T-cell (primary cell): ENCODE data around the gene FRMD6. TPM values are rescaled to one million over a fixed set of nuclear protein-coding genes. Genes with fewer than 3 reads are reported as not detected.

Source experiments
- ATAC-seq, 4 experiments: fragments of 200-7000 bp in 3 of 4; fragments of 150-1000 bp in 1 of 4; cut with Tn5 transposase; replicated peaks in 1 of 4; 1 replicate in 3 of 4; 2 replicates in 1 of 4; pipeline ENCODE4 v1.10.0; 2021; ENCODE audit warnings: moderate library complexity in 3 of 4, mild to moderate bottlenecking in 2 of 4, moderate number of reproducible peaks in 1 of 4
- CTCF ChIA-PET, 2 donors: fragments of 300-600 bp; sonication (Branson Sonifier 250); formaldehyde crosslinking; loops; one replicate each; lab custom pipeline; 2022; ENCODE audit warnings: antibody characterized with exemption in 2 of 2; lab: Charles Lee
- POLR2A ChIA-PET, 2 donors: fragments of 300-600 bp; sonication (Branson Sonifier 250); formaldehyde crosslinking; loops; one replicate each; lab custom pipeline; 2022; ENCODE audit warnings: antibody characterized with exemption in 2 of 2; lab: Charles Lee
- DNase-seq, 35 experiments: peaks; one replicate each; pipeline versions ENCODE4 v3.0.0 to v3.0.0-alpha.2; 2013 to 2023
- H3K27ac ChIP-seq: one replicate; pipeline ENCODE4 v1.5.1; 2013; ENCODE audit warnings: low read length
- H3K27me3 ChIP-seq, 2 experiments: replicated peaks in 1 of 2; 1 replicate in 1 of 2; 2 replicates in 1 of 2; pipeline versions ENCODE4 v1.6.1 to v1.7.0; 2013; ENCODE audit warnings: low read length in 1 of 2, mixed read lengths in 1 of 2; ENCODE audit not compliant: control insufficient read depth in 2 of 2, insufficient read depth in 2 of 2; ENCODE audit errors: extremely low read depth in 1 of 2
- H3K36me3 ChIP-seq, 2 donors: 1 replicate in 1 of 2; 2 replicates in 1 of 2; pipeline versions ENCODE4 v1.6.1 to v1.7.0; 2013; ENCODE audit warnings: low read length in 1 of 2; ENCODE audit not compliant: control insufficient read depth in 2 of 2, insufficient read depth in 1 of 2; ENCODE audit errors: extremely low read depth in 1 of 2
- H3K4me1 ChIP-seq, 2 experiments: 1 replicate in 1 of 2; 2 replicates in 1 of 2; pipeline versions ENCODE4 v1.6.1 to v1.7.0; 2013; ENCODE audit warnings: low read length in 2 of 2, mixed read lengths in 1 of 2; ENCODE audit not compliant: insufficient read depth in 2 of 2, control insufficient read depth in 1 of 2; ENCODE audit errors: extremely low read depth in 1 of 2
- H3K4me3 ChIP-seq, 2 donors: 1 replicate in 1 of 2; 2 replicates in 1 of 2; pipeline versions ENCODE4 v1.5.1 to v1.7.0; 2013; ENCODE audit warnings: mild to moderate bottlenecking in 2 of 2, low read length in 1 of 2, moderate library complexity in 1 of 2; ENCODE audit not compliant: control insufficient read depth in 1 of 2; ENCODE audit errors: extremely low read depth in 1 of 2
- H3K9me3 ChIP-seq: 2 replicates; pipeline ENCODE4 v1.7.0; 2013
- H3K27ac Mint-ChIP-seq, 2 donors: one replicate each; pipeline ENCODE4 v1.8.0; 2020 to 2021; ENCODE audit warnings: mild to moderate bottlenecking in 2 of 2, mixed read lengths in 2 of 2
- H3K27me3 Mint-ChIP-seq, 2 donors: one replicate each; pipeline ENCODE4 v1.8.0; 2021 to 2022; ENCODE audit warnings: mixed read lengths in 2 of 2
- H3K36me3 Mint-ChIP-seq: one replicate; pipeline ENCODE4 v1.8.0; 2021; ENCODE audit warnings: mixed read lengths
- H3K4me1 Mint-ChIP-seq, 3 donors: one replicate each; pipeline ENCODE4 v1.8.0; 2020 to 2022; ENCODE audit warnings: mixed read lengths in 3 of 3, mild to moderate bottlenecking in 1 of 3
- H3K4me3 Mint-ChIP-seq, 3 donors: one replicate each; pipeline ENCODE4 v1.8.0; 2020 to 2022; ENCODE audit warnings: mild to moderate bottlenecking in 3 of 3, mixed read lengths in 3 of 3, moderate library complexity in 3 of 3
- H3K9me3 Mint-ChIP-seq, 3 donors: one replicate each; pipeline ENCODE4 v1.8.0; 2020 to 2022; ENCODE audit warnings: mixed read lengths in 3 of 3
- WGBS: methylation state at CpG from one replicate; pipeline ENCODE4 v1.1.5; 2013; ENCODE audit warnings: missing lambda C conversion rate; ENCODE audit not compliant: insufficient coverage; 5-methylcytosine and 5-hydroxymethylcytosine counted together
- total RNA-seq, 35 experiments: library from RNA in 6 of 35; stranded (reverse) in 6 of 35; fragments of 120-200 nt in 1 of 35; gene quantifications; one replicate each; pipeline versions ENCODE4 v1.2.1 to v1.2.4 and lab custom pipeline; 2013 to 2026

Gene FRMD6
- total RNA-seq (1 to 10 TPM in 4 of 5 donors, under 1 TPM in 1; 0.86 to 1.9 (median 1.5) TPM), total RNA-seq (lab: John Stamatoyannopoulos, UW) (0.61 to 10.3 (median 4.1) reads per million in 29 experiments)
- total RNA-seq (2013) = 1.6 TPM

- peaks cover 0 to 15% of the 10 kb centered on the region in 2 experiments for H3K27me3 ChIP-seq
- peak within 1 kb of the TSS; percentile 84 to 98 for H3K4me3 ChIP-seq
- under 1% methylated on average over 63 of the region's 86 CpGs for WGBS
- Mint-ChIP-seq H3K4me3 (peak within 1 kb of the TSS; percentile 79 to 81 (median 80)), H3K27ac (peak within 1 kb of the TSS in 1 of 2 donors; percentile 68), H3K27me3 (peaks cover 3 to 20% of the 10 kb centered on the region in 2 donors), H3K4me1 (peaks cover 12 to 24% (median 21%) of the 10 kb centered on the region in 3 donors), H3K9me3 (no peaks in the 10 kb centered on the region), H3K36me3 (no peaks in the 10 kb centered on the region)
- POLR2A ChIA-PET = interaction anchor here in 1 of 2 donors (0.6 kb wide), 2 partner anchors 59 to 99 kb away, joined by 3 to 6 read pairs; no protein-coding TSS in a partner anchor
- H3K4me1 ChIP-seq = peaks cover 16 to 19% of the 10 kb centered on the region in 2 experiments
- peak; percentile 53 to 87 (median 71) for DNase-seq
- ATAC-seq = peak; percentile 79 to 87 (median 84)
- CTCF ChIA-PET = interaction anchor here (0.6 to 0.7 kb wide), 8 partner anchors 8 to 547 kb away, joined by 3 to 8 read pairs (median 4); no protein-coding TSS in a partner anchor
- H3K9me3 ChIP-seq = no peaks in the 10 kb centered on the region
- peak within 1 kb of the TSS; percentile 67 for H3K27ac ChIP-seq
- no peaks in the 10 kb centered on the region for H3K36me3 ChIP-seq
Measured at GRCh38 chr14:51651388-51652167, at the start of gene FRMD6. TSS of gene FRMD6 (plus strand) at chr14:51651910. CDS start at chr14:51689837, 37,927 bp downstream.

- H3K27me3 Mint-ChIP-seq = peaks cover 17 to 33% of the 10 kb centered on the region in 2 donors
- no peak overlapping the region for H3K4me3 Mint-ChIP-seq
- H3K27ac Mint-ChIP-seq = no peak overlapping the region
- Histone ChIP-seq H3K27me3 (peaks cover 0 to 9% of the 10 kb centered on the region in 2 experiments), H3K36me3 (no peaks in the 10 kb centered on the region), H3K4me3 (no peak overlapping the region), H3K27ac (no peak overlapping the region), H3K4me1 (no peaks in the 10 kb centered on the region), H3K9me3 (no peaks in the 10 kb centered on the region)
- no peaks in the 10 kb centered on the region for H3K36me3 Mint-ChIP-seq
- H3K9me3 Mint-ChIP-seq = no peaks in the 10 kb centered on the region
- ATAC-seq (no peak), DNase-seq (no peak)
- ChIA-PET POLR2A (interaction anchor here in 1 of 2 donors (0.6 kb wide), 1 partner anchor 25 kb away, joined by 3 read pairs; no protein-coding TSS in a partner anchor), CTCF (interaction anchor here in 1 of 2 donors (0.6 kb wide), 1 partner anchor 1005 kb away, joined by 5 read pairs; no protein-coding TSS in a partner anchor)
- H3K4me1 Mint-ChIP-seq = no peaks in the 10 kb centered on the region
Measured at GRCh38 chr14:51602310-51602709, 49.4 kb upstream of the FRMD6 start.

GRCh38 chr14:51603495-51603894, 48.2 kb upstream of the FRMD6 start:
- H3K36me3 Mint-ChIP-seq = no peaks in the 10 kb centered on the region
- WGBS = no CpG with 5 or more reads among the region's 3 CpGs
- H3K9me3 Mint-ChIP-seq = no peaks in the 10 kb centered on the region
- peaks cover 0 to 13% of the 10 kb centered on the region in 2 experiments for H3K27me3 ChIP-seq
- no peak for ATAC-seq
- no peak overlapping the region for H3K27ac Mint-ChIP-seq
- no peak overlapping the region for H3K4me3 ChIP-seq
- H3K4me3 Mint-ChIP-seq = no peak overlapping the region
- DNase-seq = no peak
- H3K9me3 ChIP-seq = no peaks in the 10 kb centered on the region
- peaks cover 17 to 37% of the 10 kb centered on the region in 2 donors for H3K27me3 Mint-ChIP-seq
- H3K4me1 Mint-ChIP-seq = no peaks in the 10 kb centered on the region
- H3K36me3 ChIP-seq = no peaks in the 10 kb centered on the region
- H3K4me1 ChIP-seq = no peaks in the 10 kb centered on the region
- POLR2A ChIA-PET = no interaction called here
- CTCF ChIA-PET = no interaction called here
- no peak overlapping the region for H3K27ac ChIP-seq

- Mint-ChIP-seq H3K4me1 (no peaks in the 10 kb centered on the region), H3K27me3 (peaks cover 17 to 39% of the 10 kb centered on the region in 2 donors), H3K9me3 (no peaks in the 10 kb centered on the region), H3K36me3 (no peaks in the 10 kb centered on the region), H3K27ac (no peak overlapping the region), H3K4me3 (no peak overlapping the region)
- no peak for DNase-seq
- Histone ChIP-seq H3K4me1 (no peaks in the 10 kb centered on the region), H3K27me3 (peaks cover 0 to 13% of the 10 kb centered on the region in 2 experiments), H3K9me3 (no peaks in the 10 kb centered on the region), H3K27ac (no peak overlapping the region), H3K36me3 (no peaks in the 10 kb centered on the region), H3K4me3 (no peak overlapping the region)
- ChIA-PET CTCF (no interaction called here), POLR2A (no interaction called here)
- no peak for ATAC-seq
- no CpG with 5 or more reads among the region's 4 CpGs for WGBS
Measured at GRCh38 chr14:51604073-51604472, 47.6 kb upstream of the FRMD6 start.

- POLR2A ChIA-PET = no interaction called here
Measured at GRCh38 chr14:51605575-51605974, 46.1 kb upstream of the FRMD6 start.

GRCh38 chr14:51607711-51608110, 44.0 kb upstream of the FRMD6 start:
- POLR2A ChIA-PET = no interaction called here
- no peaks in the 10 kb centered on the region for H3K4me1 Mint-ChIP-seq
- Histone ChIP-seq H3K27ac (no peak overlapping the region), H3K9me3 (no peaks in the 10 kb centered on the region), H3K27me3 (peaks cover 0 to 11% of the 10 kb centered on the region in 2 experiments), H3K4me3 (no peak overlapping the region), H3K4me1 (no peaks in the 10 kb centered on the region), H3K36me3 (no peaks in the 10 kb centered on the region)
- no peak overlapping the region for H3K27ac Mint-ChIP-seq
- no peak overlapping the region for H3K4me3 Mint-ChIP-seq
- 88% methylated on average over 8 of the region's 12 CpGs for WGBS
- ATAC-seq (no peak), DNase-seq (no peak)
- H3K36me3 Mint-ChIP-seq = no peaks in the 10 kb centered on the region
- H3K27me3 Mint-ChIP-seq = peaks cover 5 to 22% of the 10 kb centered on the region in 2 donors
- CTCF ChIA-PET = no interaction called here
- H3K9me3 Mint-ChIP-seq = no peaks in the 10 kb centered on the region

More at GRCh38 chr14:51605575-51605974, 46.1 kb upstream of the FRMD6 start:
- Histone ChIP-seq H3K27ac (no peak overlapping the region), H3K9me3 (no peaks in the 10 kb centered on the region), H3K4me3 (no peak overlapping the region), H3K4me1 (no peaks in the 10 kb centered on the region), H3K36me3 (no peaks in the 10 kb centered on the region), H3K27me3 (peaks cover 0 to 13% of the 10 kb centered on the region in 2 experiments)
- no peak for ATAC-seq
- Mint-ChIP-seq H3K9me3 (no peaks in the 10 kb centered on the region), H3K27ac (no peak overlapping the region), H3K4me1 (no peaks in the 10 kb centered on the region), H3K27me3 (peaks cover 10 to 30% of the 10 kb centered on the region in 2 donors), H3K4me3 (no peak overlapping the region), H3K36me3 (no peaks in the 10 kb centered on the region)
- WGBS = no CpG with 5 or more reads among the region's 2 CpGs
- DNase-seq = no peak
- CTCF ChIA-PET = no interaction called here
